ENCODE data around the gene MTMR3.

MTMR3 gene

GRCh38 chr22:30005213-30005857 is 122.4 kb downstream of the MTMR3 start:
- DNase-seq = peak; percentile 36

GRCh38 chr22:30007361-30007760 is 124.4 kb downstream of the MTMR3 start:
- no peak for DNase-seq

- DNase-seq = no peak
Observed at GRCh38 chr22:30008401-30008800, 125.4 kb downstream of the MTMR3 start.

GRCh38 chr22:30009478-30009877 is 126.5 kb downstream of the MTMR3 start:
- DNase-seq = no peak

GRCh38 chr22:30010789-30011405 is 127.9 kb downstream of the MTMR3 start:
- no peak for DNase-seq

GRCh38 chr22:30013201-30013600 is 130.2 kb downstream of the MTMR3 start:
- DNase-seq = no peak

- DNase-seq = no peak
Observed at GRCh38 chr22:30014244-30014643, 131.3 kb downstream of the MTMR3 start.

- DNase-seq = no peak
Observed at GRCh38 chr22:30015229-30015797, 132.3 kb downstream of the MTMR3 start.

- no peak for DNase-seq
Observed at GRCh38 chr22:30015846-30016245, 132.9 kb downstream of the MTMR3 start.

- DNase-seq = no peak
Observed at GRCh38 chr22:30016596-30016995, 133.6 kb downstream of the MTMR3 start.

- no peak for DNase-seq
Observed at GRCh38 chr22:30017375-30018223, 134.6 kb downstream of the MTMR3 start.

GRCh38 chr22:30020511-30020910 is 137.5 kb downstream of the MTMR3 start:
- DNase-seq = no peak

GRCh38 chr22:30021338-30021737 is 138.4 kb downstream of the MTMR3 start:
- no peak for DNase-seq

GRCh38 chr22:30021881-30022619 is 139.1 kb downstream of the MTMR3 start:
- DNase-seq = no peak

- DNase-seq = no peak
Observed at GRCh38 chr22:30023099-30023660, 140.2 kb downstream of the MTMR3 start.

GRCh38 chr22:30024231-30024630 is 141.3 kb downstream of the MTMR3 start:
- no peak for DNase-seq

GRCh38 chr22:30025221-30025620 is 142.2 kb downstream of the MTMR3 start:
- no peak for DNase-seq

GRCh38 chr22:30026756-30027155 is 143.8 kb downstream of the MTMR3 start:
- no peak for DNase-seq

GRCh38 chr22:30027169-30027568 is 144.2 kb downstream of the MTMR3 start:
- no peak for DNase-seq

- no peak for DNase-seq
Observed at GRCh38 chr22:30027791-30028190, 144.8 kb downstream of the MTMR3 start.

GRCh38 chr22:30028731-30029130 is 145.8 kb downstream of the MTMR3 start:
- no peak for DNase-seq

GRCh38 chr22:30029512-30029911 is 146.5 kb downstream of the MTMR3 start:
- DNase-seq = no peak

GRCh38 chr22:30030329-30030728 is 147.4 kb downstream of the MTMR3 start:
- no peak for DNase-seq

Data from COR-L47 (cell line).